Tibial nerve (tissue), 4 donors: ENCODE data around the gene PYM1.

ENCODE experiments used
- CTCF ChIP-seq, 5 experiments: fragments of 200-600 bp in 3 of 5; fragments of 450-650 bp in 2 of 5; sonication (generic) in 3 of 5; IDR thresholded peaks; one replicate each; pipeline ENCODE4 v1.5.1; 2016 to 2019; ENCODE audit warnings: antibody characterized with exemption in 5 of 5, mild to moderate bottlenecking in 3 of 5, moderate library complexity in 2 of 5
- EP300 ChIP-seq, 2 donors: sonication (generic); formaldehyde crosslinking; IDR thresholded peaks; one replicate each; pipeline ENCODE4 v1.6.1; 2017; ENCODE audit warnings: antibody characterized with exemption in 2 of 2, mild to moderate bottlenecking in 1 of 2

- TF ChIP-seq CTCF (IDR thresholded peaks at IDR 0.05) (no peak), EP300 (IDR thresholded peaks at IDR 0.05) (peak in 1 of 2 donors; percentile 33)
These were observed 4.3 kb upstream of the PYM1 start for GRCh38 chr12:55931780-55932550.
